IPS DF 6.9 (cell line): ENCODE data around the gene SNX15.

Source experiments
- DNase-seq: peaks from one replicate; pipeline ENCODE4 v3.0.0-alpha.2; 2013; ENCODE audit warnings: low read depth, low spot score
- H3K27ac ChIP-seq: one replicate; pipeline ENCODE4 v1.5.1; 2013; ENCODE audit warnings: low read length, control low read depth
- H3K27me3 ChIP-seq: 2 replicates; pipeline ENCODE4 v1.6.1; 2013; ENCODE audit warnings: mild to moderate bottlenecking, low read length; ENCODE audit not compliant: control insufficient read depth, insufficient read depth
- H3K36me3 ChIP-seq: 2 replicates; pipeline ENCODE4 v1.6.1; 2013; ENCODE audit warnings: low read length; ENCODE audit not compliant: control insufficient read depth, insufficient read depth
- H3K4me1 ChIP-seq: 2 replicates; pipeline ENCODE4 v1.6.1; 2013; ENCODE audit warnings: low read length; ENCODE audit not compliant: control insufficient read depth, insufficient read depth
- H3K4me3 ChIP-seq: 2 replicates; pipeline ENCODE4 v1.5.1; 2013; ENCODE audit warnings: mild to moderate bottlenecking, low read length
- H3K9me3 ChIP-seq: 2 replicates; pipeline ENCODE4 v1.6.1; 2013; ENCODE audit warnings: low read length, inconsistent platforms; ENCODE audit not compliant: control insufficient read depth, insufficient read depth
- whole genome bisulfite sequencing: extraction: QIAGEN DNeasy Blood & Tissue Kit; methylation state at CpG from one replicate; pipeline ENCODE4 v1.1.7; 2013; ENCODE audit warnings: mixed read lengths, missing lambda C conversion rate; ENCODE audit not compliant: insufficient read length, insufficient coverage; 5-methylcytosine and 5-hydroxymethylcytosine counted together

The SNX15 gene

GRCh38 chr11:65053827-65054508 is 26.7 kb downstream of the SNX15 start:
- no peaks in the 10 kb centered on the region for H3K9me3 ChIP-seq
- H3K27me3 ChIP-seq, result no peaks in the 10 kb centered on the region
- no CpG with 5 or more reads among the region's 8 CpGs for WGBS
- no peak for DNase-seq
- H3K27ac ChIP-seq, result no peak overlapping the region
- H3K36me3 ChIP-seq, result no peaks in the 10 kb centered on the region
- H3K4me3 ChIP-seq, result no peak overlapping the region
- no peaks in the 10 kb centered on the region for H3K4me1 ChIP-seq

- H3K27ac ChIP-seq, result no peak overlapping the region
- DNase-seq, result no peak
- H3K27me3 ChIP-seq, result no peaks in the 10 kb centered on the region
- H3K4me3 ChIP-seq, result no peak overlapping the region
- no peaks in the 10 kb centered on the region for H3K9me3 ChIP-seq
- H3K4me1 ChIP-seq, result no peaks in the 10 kb centered on the region
- WGBS, result no CpG with 5 or more reads among the region's 1 CpG
- H3K36me3 ChIP-seq, result no peaks in the 10 kb centered on the region
Measured at GRCh38 chr11:65055538-65055937, 28.3 kb downstream of the SNX15 start.

GRCh38 chr11:65056999-65057398 is 29.8 kb downstream of the SNX15 start:
- no peak overlapping the region for H3K4me3 ChIP-seq
- DNase-seq, result no peak
- H3K27me3 ChIP-seq, result no peaks in the 10 kb centered on the region
- H3K27ac ChIP-seq, result no peak overlapping the region
- no peaks in the 10 kb centered on the region for H3K36me3 ChIP-seq
- no peaks in the 10 kb centered on the region for H3K9me3 ChIP-seq
- WGBS, result no CpG with 5 or more reads among the region's 6 CpGs
- H3K4me1 ChIP-seq, result no peaks in the 10 kb centered on the region

GRCh38 chr11:65057526-65057925 is 30.3 kb downstream of the SNX15 start:
- no CpG with 5 or more reads among the region's 7 CpGs for WGBS
- no peak overlapping the region for H3K4me3 ChIP-seq
- H3K27me3 ChIP-seq, result no peaks in the 10 kb centered on the region
- DNase-seq, result no peak
- no peaks in the 10 kb centered on the region for H3K36me3 ChIP-seq
- H3K27ac ChIP-seq, result no peak overlapping the region
- H3K9me3 ChIP-seq, result no peaks in the 10 kb centered on the region
- H3K4me1 ChIP-seq, result no peaks in the 10 kb centered on the region

GRCh38 chr11:65058012-65058411 is 30.8 kb downstream of the SNX15 start:
- no CpG with 5 or more reads among the region's 13 CpGs for WGBS
- DNase-seq, result no peak
- H3K9me3 ChIP-seq, result no peaks in the 10 kb centered on the region
- H3K4me3 ChIP-seq, result no peak overlapping the region
- H3K4me1 ChIP-seq, result no peaks in the 10 kb centered on the region
- no peaks in the 10 kb centered on the region for H3K27me3 ChIP-seq
- no peaks in the 10 kb centered on the region for H3K36me3 ChIP-seq
- no peak overlapping the region for H3K27ac ChIP-seq

- Histone ChIP-seq H3K27ac (no peak within 1 kb of the TSS), H3K36me3 (no peaks in the 10 kb centered on the region), H3K27me3 (no peaks in the 10 kb centered on the region), H3K4me3 (no peak within 1 kb of the TSS), H3K4me1 (no peaks in the 10 kb centered on the region), H3K9me3 (no peaks in the 10 kb centered on the region)
- DNase-seq, result no peak
- WGBS, result no CpG with 5 or more reads among the region's 8 CpGs
Measured at GRCh38 chr11:65058419-65059054, 31.3 kb downstream of the SNX15 start, which contains the start of gene NAALADL1. NAALADL1 (minus strand) TSS chr11:65058553; CDS start chr11:65058521, 32 bp downstream.

GRCh38 chr11:65059523-65059922 is 32.3 kb downstream of the SNX15 start:
- no CpG with 5 or more reads among the region's 3 CpGs for WGBS

GRCh38 chr11:65059959-65060824 is 33.0 kb downstream of the SNX15 start:
- no peak for DNase-seq
- H3K27me3 ChIP-seq, result no peaks in the 10 kb centered on the region

More at GRCh38 chr11:65059523-65059922, 32.3 kb downstream of the SNX15 start:
- H3K27me3 ChIP-seq, result no peaks in the 10 kb centered on the region
- no peak overlapping the region for H3K4me3 ChIP-seq
- no peaks in the 10 kb centered on the region for H3K9me3 ChIP-seq
- H3K36me3 ChIP-seq, result no peaks in the 10 kb centered on the region
- H3K4me1 ChIP-seq, result no peaks in the 10 kb centered on the region
- H3K27ac ChIP-seq, result no peak overlapping the region
- DNase-seq, result no peak

GRCh38 chr11:65060913-65061408 is 33.7 kb downstream of the SNX15 start:
- no CpG with 5 or more reads among the region's 9 CpGs for WGBS
- Histone ChIP-seq H3K27ac (no peak overlapping the region), H3K36me3 (no peaks in the 10 kb centered on the region), H3K4me1 (peaks cover under 1% of the 10 kb centered on the region), H3K27me3 (no peaks in the 10 kb centered on the region), H3K4me3 (no peak overlapping the region), H3K9me3 (no peaks in the 10 kb centered on the region)
- no peak for DNase-seq

More at GRCh38 chr11:65059959-65060824, 33.0 kb downstream of the SNX15 start:
- H3K4me3 ChIP-seq, result no peak overlapping the region
- H3K27ac ChIP-seq, result no peak overlapping the region
- H3K4me1 ChIP-seq, result no peaks in the 10 kb centered on the region
- no peaks in the 10 kb centered on the region for H3K9me3 ChIP-seq
- no CpG with 5 or more reads among the region's 10 CpGs for WGBS
- no peaks in the 10 kb centered on the region for H3K36me3 ChIP-seq

- no peaks in the 10 kb centered on the region for H3K36me3 ChIP-seq
- no peaks in the 10 kb centered on the region for H3K27me3 ChIP-seq
- no peak for DNase-seq
- no peak overlapping the region for H3K4me3 ChIP-seq
- no CpG with 5 or more reads among the region's 3 CpGs for WGBS
- peaks cover 9% of the 10 kb centered on the region for H3K4me1 ChIP-seq
- no peak overlapping the region for H3K27ac ChIP-seq
- H3K9me3 ChIP-seq, result no peaks in the 10 kb centered on the region
Measured at GRCh38 chr11:65063532-65063931, 36.3 kb downstream of the SNX15 start.
